Measurements from ENCODE around the gene NPFF. TPM values are rescaled to one million over a fixed set of nuclear protein-coding genes. Genes with fewer than 3 reads are reported as not detected.

Gene NPFF
- polyA plus RNA-seq, 1 donor: 0.48 TPM

- no peak for DNase-seq
Observed at GRCh38 chr12:53513712-53514410, 6.6 kb upstream of the NPFF start.

GRCh38 chr12:53510181-53510812 is 3.0 kb upstream of the NPFF start:
- DNase-seq: no peak

GRCh38 chr12:53508534-53509170 is 1.4 kb upstream of the NPFF start:
- DNase-seq: peak; percentile 82

- DNase-seq: no peak
Observed at GRCh38 chr12:53507603-53507885, 260 bp upstream of the NPFF start.

GRCh38 chr12:53506450-53506785 is 866 bp downstream of the NPFF start:
- DNase-seq: no peak

- no peak for DNase-seq
Observed at GRCh38 chr12:53505555-53506449, 1.5 kb downstream of the NPFF start.

DNA sequence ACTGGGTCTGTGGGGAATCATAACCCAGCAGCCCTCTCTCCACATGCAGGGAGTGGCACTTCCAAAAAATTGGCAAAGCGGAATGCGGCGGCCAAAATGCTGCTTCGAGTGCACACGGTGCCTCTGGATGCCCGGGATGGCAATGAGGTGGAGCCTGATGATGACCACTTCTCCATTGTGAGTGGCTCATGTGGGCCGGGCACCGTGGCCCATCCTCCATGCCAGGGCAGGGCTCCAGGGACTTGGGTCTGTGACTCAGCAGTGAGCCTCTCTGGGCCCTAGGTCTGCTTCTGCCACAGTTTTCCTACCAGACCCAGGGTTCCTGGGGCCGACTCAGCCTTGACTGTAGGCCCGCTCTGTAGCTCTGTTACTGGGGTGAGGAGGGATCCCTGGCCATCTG is 2.2 kb downstream of the NPFF start:
- DNase-seq: no peak

DNA sequence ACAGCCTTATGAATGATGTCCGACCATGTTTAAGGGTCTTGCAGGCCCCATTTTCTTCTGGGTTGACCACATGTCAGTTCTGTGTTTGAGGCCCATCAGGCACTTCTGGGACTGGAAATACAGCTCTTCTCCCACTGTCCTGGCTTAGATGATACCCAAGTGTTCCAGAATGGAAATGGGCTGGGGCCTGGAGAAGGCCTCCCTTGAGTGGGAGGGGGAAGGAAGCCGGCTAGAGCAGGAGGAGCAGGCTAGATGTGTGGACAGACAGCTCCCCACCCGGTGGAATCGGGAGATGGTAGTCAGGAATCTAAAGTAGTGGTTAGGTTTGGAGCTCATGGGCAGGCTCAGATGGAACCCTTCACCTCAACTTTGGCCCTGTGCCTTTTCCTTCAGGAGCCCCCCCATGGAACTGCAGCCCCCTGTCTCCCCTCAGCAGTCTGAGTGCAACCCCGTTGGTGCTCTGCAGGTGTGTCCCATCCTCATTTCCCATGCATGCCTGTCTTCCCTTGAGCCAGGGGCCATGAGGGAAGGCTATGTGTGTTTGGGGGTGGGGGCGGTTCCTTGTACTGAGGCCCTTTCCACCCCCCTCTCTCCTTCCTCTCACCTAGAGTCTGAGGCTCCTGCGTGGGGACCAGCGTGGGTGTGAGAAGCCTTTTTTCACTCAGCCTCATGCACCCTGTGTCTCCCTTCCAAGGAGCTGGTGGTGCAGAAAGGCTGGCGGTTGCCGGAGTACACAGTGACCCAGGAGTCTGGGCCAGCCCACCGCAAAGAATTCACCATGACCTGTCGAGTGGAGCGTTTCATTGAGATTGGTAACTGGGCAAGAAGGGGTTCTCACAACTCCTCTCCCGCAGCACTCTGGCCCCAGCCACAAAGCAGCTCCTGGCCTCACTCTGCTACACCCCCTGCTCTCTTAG is 3.0 kb downstream of the NPFF start:
- no peak for DNase-seq

DNA sequence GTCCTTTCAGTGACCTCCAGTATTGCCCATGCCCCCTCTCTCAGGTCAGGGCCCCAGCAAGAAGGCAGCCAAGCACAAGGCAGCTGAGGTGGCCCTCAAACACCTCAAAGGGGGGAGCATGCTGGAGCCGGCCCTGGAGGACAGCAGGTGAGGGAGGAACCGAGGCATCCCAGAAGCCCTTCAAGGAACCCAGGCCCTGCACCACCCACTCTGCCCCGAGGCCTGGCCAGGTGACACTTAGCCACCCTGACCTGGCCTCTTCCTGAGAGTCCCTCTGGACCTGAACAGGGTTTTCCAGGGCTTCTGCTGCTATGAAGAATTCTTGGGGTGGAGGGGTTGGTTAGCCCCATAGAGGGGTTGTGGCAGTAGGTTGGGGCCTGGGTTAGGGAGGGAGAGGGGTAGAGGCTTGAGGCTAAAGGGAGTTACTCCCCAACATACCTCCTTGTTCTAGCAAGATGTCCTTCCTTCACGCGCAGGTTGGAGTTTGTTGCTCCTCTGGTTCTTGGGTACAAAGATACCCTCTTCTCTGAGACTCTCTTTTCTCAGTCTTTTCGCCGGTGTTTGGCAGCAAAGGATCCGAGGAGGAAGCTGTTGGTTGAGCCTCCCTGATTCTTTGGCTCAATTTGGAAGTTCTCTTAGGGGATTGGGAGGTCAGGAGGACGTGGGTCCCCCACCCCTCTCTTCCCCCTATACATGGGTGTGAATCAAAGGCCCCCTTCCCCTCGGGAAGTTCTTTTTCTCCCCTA is 4.1 kb downstream of the NPFF start:
- no peak for DNase-seq

GRCh38 chr12:53502331-53502730 is 5.0 kb downstream of the NPFF start:
- no peak for DNase-seq

GRCh38 chr12:53501615-53502181 is 5.6 kb downstream of the NPFF start:
- DNase-seq: no peak

- peak; percentile 99 for DNase-seq
Observed at GRCh38 chr12:53500776-53501614, 6.3 kb downstream of the NPFF start, which contains the start of gene TARBP2. Gene TARBP2, plus strand, starts transcription at chr12:53501283. Its CDS starts 126 bp downstream, at chr12:53501409.

- peak; percentile 43 for DNase-seq
Observed at GRCh38 chr12:53500142-53500775, 7.0 kb downstream of the NPFF start.

DNA sequence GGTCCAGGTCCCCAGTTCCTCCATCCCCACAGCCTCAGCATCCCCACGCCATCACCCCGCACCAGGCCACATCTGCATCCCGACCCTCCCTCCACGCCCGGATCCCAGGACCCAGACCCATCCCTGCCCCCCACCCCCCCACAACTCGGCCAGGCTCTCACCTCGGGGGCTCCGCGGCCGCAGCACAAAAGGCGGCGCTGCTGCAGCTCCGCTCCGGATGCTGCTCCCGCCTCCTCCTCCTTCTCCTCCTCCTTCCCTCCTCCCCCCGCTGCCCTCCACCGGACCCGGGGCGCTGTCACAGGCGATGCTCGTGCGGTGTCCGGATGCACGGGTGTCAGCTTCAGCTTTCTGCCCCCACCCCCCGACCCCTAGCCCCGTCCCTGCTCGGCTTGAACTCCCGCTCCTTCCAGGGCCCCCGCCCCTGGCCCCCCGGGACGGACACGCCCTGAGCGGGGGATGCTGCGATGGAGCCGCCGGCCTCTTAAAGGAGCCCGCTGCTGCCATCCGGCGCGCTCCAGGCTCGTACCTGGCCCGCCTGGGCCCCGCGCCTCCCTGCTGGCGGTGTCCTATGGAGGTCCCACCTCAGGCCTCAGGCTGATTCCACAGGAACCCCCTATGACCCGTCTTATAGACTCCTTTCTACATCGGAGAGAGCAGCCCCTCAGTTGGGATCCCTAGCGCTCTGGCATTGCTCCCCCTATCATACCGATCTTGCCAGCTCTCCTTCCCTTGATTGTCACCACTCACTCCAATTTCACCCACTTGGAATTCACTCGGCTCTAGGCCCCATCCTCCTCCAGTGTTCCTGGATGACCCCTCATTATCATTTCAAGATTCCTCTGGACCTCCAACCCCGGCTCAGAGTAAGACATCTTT is 7.8 kb downstream of the NPFF start, which contains the start of gene MAP3K12:
MAP3K12 (minus strand) TSS at position 193 of the 876 bp plus-strand sequence. CDS start 12,067 bp downstream, outside the sequence.
- peak; percentile 79 for DNase-seq

DNA sequence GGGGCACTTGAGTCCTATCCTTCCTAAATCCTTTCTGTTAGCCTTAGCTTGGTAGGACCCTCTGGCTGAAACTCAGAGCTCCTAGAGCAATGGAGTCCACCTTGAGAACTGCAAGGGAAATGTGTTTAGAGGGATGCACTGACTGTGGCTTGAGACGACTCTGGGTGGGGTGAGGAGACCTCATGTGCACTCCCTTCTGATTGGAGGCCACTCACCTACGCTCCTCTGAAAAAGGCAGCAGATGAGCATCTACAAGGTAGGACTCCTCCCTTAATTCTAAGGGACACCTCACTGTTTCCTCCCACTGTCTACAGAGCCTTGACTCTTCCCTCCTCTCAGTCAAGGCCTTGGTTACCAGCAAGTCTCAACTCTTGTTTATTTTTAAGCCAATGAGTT is 9.1 kb downstream of the NPFF start:
- DNase-seq: no peak

GRCh38 chr12:53497461-53497860 is 9.8 kb downstream of the NPFF start:
- no peak for DNase-seq

- DNase-seq: no peak
Observed at GRCh38 chr12:53496752-53497032, 10.6 kb downstream of the NPFF start.

Measured in hindlimb muscle (tissue), 1 donor.